IPS DF 4.7 (cell line): ENCODE measurements around the gene CRIM1.
"Not testable (repeated sequence)": the region's sequence is repeated elsewhere in the genome, so short reads cannot be mapped to it uniquely, and the experiment has no call there.

Experiments used
- DNase-seq: peaks from one replicate; pipeline ENCODE4 v3.0.0-alpha.2; 2013; ENCODE audit warnings: low spot score; ENCODE audit errors: extremely low read depth

CRIM1 gene, protein sequence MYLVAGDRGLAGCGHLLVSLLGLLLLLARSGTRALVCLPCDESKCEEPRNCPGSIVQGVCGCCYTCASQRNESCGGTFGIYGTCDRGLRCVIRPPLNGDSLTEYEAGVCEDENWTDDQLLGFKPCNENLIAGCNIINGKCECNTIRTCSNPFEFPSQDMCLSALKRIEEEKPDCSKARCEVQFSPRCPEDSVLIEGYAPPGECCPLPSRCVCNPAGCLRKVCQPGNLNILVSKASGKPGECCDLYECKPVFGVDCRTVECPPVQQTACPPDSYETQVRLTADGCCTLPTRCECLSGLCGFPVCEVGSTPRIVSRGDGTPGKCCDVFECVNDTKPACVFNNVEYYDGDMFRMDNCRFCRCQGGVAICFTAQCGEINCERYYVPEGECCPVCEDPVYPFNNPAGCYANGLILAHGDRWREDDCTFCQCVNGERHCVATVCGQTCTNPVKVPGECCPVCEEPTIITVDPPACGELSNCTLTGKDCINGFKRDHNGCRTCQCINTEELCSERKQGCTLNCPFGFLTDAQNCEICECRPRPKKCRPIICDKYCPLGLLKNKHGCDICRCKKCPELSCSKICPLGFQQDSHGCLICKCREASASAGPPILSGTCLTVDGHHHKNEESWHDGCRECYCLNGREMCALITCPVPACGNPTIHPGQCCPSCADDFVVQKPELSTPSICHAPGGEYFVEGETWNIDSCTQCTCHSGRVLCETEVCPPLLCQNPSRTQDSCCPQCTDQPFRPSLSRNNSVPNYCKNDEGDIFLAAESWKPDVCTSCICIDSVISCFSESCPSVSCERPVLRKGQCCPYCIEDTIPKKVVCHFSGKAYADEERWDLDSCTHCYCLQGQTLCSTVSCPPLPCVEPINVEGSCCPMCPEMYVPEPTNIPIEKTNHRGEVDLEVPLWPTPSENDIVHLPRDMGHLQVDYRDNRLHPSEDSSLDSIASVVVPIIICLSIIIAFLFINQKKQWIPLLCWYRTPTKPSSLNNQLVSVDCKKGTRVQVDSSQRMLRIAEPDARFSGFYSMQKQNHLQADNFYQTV

GRCh38 chr2:36355151-36355889, at the start of gene CRIM1:
TSS of gene CRIM1 (plus strand) at chr2:36355778. CDS start at chr2:36356293, 515 bp downstream.
- DNase-seq: no peak

DNA sequence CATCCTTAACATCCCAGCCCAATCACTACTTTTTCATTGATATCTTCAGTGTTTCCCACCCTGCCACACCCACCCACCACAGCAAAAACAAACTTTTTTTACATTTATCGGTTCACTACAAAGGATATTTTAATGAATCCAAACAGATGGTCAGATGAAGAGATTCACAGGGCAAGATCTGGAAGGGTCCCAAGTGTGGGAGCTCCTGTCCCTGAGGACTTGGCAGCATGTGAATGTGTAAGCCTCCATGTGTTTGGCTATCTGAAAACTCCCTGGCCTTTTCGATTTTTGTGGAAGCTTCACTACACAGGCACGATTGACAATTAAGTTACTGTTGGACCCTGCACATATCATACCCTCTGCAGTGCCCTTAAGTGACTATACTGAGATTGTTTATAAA, 48.1 kb upstream of the CRIM1 start:
- no peak for DNase-seq

GRCh38 chr2:36310444-36310843, 45.1 kb upstream of the CRIM1 start:
- not testable (repeated sequence) for DNase-seq

GRCh38 chr2:36318547-36318946, 37.0 kb upstream of the CRIM1 start:
- no peak for DNase-seq

- no peak for DNase-seq
Measured at GRCh38 chr2:36322108-36322507, 33.5 kb upstream of the CRIM1 start.

DNA sequence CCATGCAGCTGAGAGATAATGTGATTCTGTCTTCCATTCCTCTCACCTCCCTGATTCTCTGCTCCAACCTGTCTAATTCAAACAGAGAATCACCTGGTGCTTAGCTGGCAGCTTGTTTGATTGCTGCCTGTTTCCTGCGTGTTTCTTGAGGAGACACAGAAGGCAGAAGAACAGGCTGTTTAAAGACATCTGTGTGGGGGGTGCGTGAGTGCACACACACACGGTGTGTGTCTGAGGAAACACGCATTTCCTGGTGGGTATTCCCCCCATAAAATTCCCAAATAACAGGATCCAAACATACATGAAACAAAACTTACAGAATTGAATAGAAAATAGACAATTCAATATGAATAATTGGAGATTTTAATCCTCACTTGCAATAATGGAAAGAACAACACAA, 29.3 kb upstream of the CRIM1 start:
- DNase-seq: no peak

- DNase-seq: no peak
Measured at GRCh38 chr2:36329251-36329650, 26.3 kb upstream of the CRIM1 start.

GRCh38 chr2:36329746-36330472, 25.7 kb upstream of the CRIM1 start:
- DNase-seq: no peak

- DNase-seq: no peak
Measured at GRCh38 chr2:36330473-36331395, 24.8 kb upstream of the CRIM1 start.

- DNase-seq: no peak
Measured at GRCh38 chr2:36333350-36334012, 22.1 kb upstream of the CRIM1 start.

DNA sequence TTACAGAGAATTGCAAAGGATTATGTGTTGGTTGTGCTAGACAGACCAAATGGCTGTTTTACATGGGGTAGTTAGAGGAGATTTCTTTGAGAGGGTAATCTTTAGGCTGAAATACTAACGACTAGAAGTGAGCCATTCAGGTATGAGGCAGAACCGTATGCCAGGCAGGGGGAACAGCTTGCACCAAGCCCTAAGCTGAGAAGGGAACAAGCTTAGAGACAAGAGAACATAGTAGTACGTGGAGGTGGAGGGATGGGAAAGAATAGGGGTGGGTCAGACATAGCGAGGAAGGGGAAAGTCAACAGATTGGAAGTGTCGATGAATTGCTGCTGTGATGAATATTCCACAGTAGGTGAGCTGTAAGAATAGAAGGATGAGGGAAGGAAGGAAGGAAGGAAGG, 20.0 kb upstream of the CRIM1 start:
- DNase-seq: no peak

GRCh38 chr2:36336321-36336720, 19.3 kb upstream of the CRIM1 start:
- DNase-seq: no peak

DNA sequence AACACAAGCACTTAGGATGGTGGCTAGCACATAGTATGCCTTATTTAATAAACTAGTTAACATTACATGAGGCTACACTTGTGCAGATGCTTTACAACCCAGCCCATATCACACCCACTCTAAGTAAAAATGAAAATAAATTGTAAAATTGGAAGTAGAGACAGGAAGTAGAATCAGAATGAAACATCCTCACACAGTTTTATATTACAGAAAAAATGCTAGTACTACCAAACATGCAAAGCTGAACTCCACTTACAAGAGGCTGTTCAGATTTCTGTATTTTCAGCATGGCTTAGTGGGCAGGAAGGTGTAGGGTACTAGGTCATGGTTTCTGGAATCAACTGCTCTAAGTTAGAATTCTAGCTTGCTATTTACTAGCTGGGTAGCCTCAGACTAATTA, 18.2 kb upstream of the CRIM1 start:
- no peak for DNase-seq

- no peak for DNase-seq
Measured at GRCh38 chr2:36338124-36338826, 17.3 kb upstream of the CRIM1 start.

- DNase-seq: no peak
Measured at GRCh38 chr2:36338827-36339145, 16.8 kb upstream of the CRIM1 start.

DNA sequence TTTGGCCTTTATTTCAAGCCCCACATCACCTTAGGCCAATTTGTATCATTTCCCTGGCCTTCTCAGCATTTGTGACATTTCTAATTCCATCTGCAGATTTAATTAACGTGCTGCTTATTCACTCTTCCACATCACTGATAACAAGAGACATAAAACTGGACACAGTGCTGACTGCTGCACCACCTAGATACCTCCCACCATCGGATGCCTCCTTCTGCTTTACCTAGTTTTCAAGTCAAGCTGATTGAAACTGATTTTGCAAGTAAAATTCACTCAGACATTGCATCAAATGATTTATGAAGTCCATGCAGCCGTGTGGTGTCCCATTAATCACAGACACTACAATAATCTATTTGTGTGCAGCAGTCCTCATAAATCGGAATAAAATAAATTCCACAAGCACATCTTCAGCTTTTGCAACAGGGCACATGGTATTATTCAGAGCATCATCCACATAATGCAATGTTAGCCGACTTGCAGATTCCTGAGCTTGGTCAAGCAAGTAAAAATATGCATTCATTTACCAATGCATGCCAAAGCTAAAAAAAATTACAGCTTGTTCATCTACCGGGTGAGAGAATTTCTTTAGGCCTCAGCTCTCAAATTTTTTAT, 15.9 kb upstream of the CRIM1 start:
- no peak for DNase-seq

- no peak for DNase-seq
Measured at GRCh38 chr2:36343606-36344005, 12.0 kb upstream of the CRIM1 start.

DNA sequence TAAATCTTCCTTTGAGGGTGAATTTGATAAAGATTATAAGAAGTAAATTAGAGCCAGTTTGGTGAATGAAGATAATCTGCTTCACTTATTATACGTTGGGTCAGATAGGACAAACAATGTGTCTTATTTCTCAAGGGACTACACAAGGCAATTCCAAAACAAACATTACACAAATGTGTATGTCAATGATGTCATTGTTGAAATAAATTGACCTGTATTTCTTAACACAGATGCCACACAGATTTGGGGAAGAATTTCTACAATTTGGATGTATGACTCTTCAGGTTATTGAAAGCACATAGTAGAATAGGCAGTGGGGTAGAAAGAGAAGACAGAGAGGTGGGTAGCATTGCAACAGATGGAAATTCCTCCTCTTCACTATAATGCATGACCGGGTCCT, 6.9 kb upstream of the CRIM1 start:
- DNase-seq: no peak
